Thyroid gland (tissue), 4 donors: Measurements from ENCODE around the gene IL10RA. TPM values are rescaled to one million over a fixed set of nuclear protein-coding genes. Genes with fewer than 3 reads are reported as not detected.
"Not testable (repeated sequence)": the region's sequence is repeated elsewhere in the genome, so short reads cannot be mapped to it uniquely, and the experiment has no call there.

ENCODE experiments used
- DNase-seq, 2 donors: peaks; one replicate each; pipeline ENCODE4 v3.0.0-alpha.2; 2019
- H3K27ac ChIP-seq, 3 donors: fragments of 200-600 bp; sonication (generic); 1 replicate in 2 of 3; 2 replicates in 1 of 3; pipeline ENCODE4 v1.5.1; 2016 to 2019; ENCODE audit warnings: mild to moderate bottlenecking in 1 of 3, moderate library complexity in 1 of 3
- H3K27me3 ChIP-seq: fragments of 200-600 bp; sonication (generic); one replicate; pipeline ENCODE4 v1.5.1; 2019
- H3K36me3 ChIP-seq, 2 donors: fragments of 200-600 bp; sonication (generic); one replicate each; pipeline ENCODE4 v1.5.1; 2016 to 2019
- H3K4me1 ChIP-seq, 2 donors: fragments of 200-600 bp; sonication (generic); one replicate each; pipeline ENCODE4 v1.5.1; 2017 to 2019
- H3K4me3 ChIP-seq, 3 donors: fragments of 200-600 bp; sonication (generic); replicated peaks in 1 of 3; 1 replicate in 2 of 3; 2 replicates in 1 of 3; pipeline ENCODE4 v1.5.1; 2016; ENCODE audit warnings: mild to moderate bottlenecking in 1 of 3
- H3K9me3 ChIP-seq: fragments of 200-600 bp; sonication (generic); one replicate; pipeline ENCODE4 v1.5.1; 2017
- POLR2A ChIP-seq, 2 donors: fragments of 450-650 bp; IDR thresholded peaks; one replicate each; pipeline ENCODE4 v1.6.1; 2017; ENCODE audit warnings: antibody characterized with exemption in 2 of 2, mild to moderate bottlenecking in 2 of 2, moderate library complexity in 1 of 2
- WGBS, 2 donors: methylation state at CpG; one replicate each; pipeline ENCODE4 v1.1.5; 2017; 5-methylcytosine and 5-hydroxymethylcytosine counted together
- intact Hi-C: fragments of 100-400 bp; cut with DNase I; formaldehyde crosslinking; loops from one replicate; pipeline ENCODE4 v1.15.1; 2023
- total RNA-seq, 4 donors: library from RNA; depleted of rRNA; stranded (reverse); fragments of >200 nt; gene quantifications; one replicate each; pipeline ENCODE4 v1.2.3, GENCODE V29; 2016
- TF ChIP-seq, protein P1 (sequence below), 6 experiments: fragments of 200-600 bp in 3 of 6; fragments of 450-650 bp in 3 of 6; sonication (generic) in 3 of 6; IDR thresholded peaks; one replicate each; pipeline ENCODE4 v1.5.1; 2016 to 2019; ENCODE audit warnings: antibody characterized with exemption in 6 of 6, mild to moderate bottlenecking in 2 of 6, inconsistent platforms in 1 of 6, moderate library complexity in 1 of 6

Gene IL10RA
- total RNA-seq, 4 donors from 2014 or later: 5.3 to 21.9 (median 10.6) TPM

DNA sequence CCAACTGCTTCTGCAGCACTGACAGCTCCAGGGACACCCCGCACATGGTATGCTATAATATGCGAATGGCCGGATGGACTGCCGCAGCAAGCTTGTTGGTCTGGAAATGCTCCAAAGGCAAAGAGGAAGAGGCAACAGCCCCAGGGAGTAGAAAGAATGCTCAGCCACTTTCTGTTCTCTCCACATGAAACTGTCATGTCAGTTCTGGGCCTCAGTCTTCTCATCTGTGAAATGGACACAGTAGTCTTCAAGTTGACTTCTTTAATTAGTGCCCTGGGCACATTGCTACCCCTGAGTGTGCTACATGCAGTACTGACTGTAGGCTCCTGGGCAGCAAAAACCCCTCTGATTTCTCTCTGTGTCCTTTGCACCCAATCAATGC lies 19.9 kb downstream of the IL10RA start:
- H3K36me3 ChIP-seq: no peaks in the 10 kb centered on the region
- no peak for DNase-seq
- intact Hi-C loops: no loop called here
- TF ChIP-seq, protein P1, sequence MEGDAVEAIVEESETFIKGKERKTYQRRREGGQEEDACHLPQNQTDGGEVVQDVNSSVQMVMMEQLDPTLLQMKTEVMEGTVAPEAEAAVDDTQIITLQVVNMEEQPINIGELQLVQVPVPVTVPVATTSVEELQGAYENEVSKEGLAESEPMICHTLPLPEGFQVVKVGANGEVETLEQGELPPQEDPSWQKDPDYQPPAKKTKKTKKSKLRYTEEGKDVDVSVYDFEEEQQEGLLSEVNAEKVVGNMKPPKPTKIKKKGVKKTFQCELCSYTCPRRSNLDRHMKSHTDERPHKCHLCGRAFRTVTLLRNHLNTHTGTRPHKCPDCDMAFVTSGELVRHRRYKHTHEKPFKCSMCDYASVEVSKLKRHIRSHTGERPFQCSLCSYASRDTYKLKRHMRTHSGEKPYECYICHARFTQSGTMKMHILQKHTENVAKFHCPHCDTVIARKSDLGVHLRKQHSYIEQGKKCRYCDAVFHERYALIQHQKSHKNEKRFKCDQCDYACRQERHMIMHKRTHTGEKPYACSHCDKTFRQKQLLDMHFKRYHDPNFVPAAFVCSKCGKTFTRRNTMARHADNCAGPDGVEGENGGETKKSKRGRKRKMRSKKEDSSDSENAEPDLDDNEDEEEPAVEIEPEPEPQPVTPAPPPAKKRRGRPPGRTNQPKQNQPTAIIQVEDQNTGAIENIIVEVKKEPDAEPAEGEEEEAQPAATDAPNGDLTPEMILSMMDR (IDR thresholded peaks at IDR 0.05): no peak
- no peak for TF ChIP-seq POLR2A (IDR thresholded peaks at IDR 0.05)
- H3K27ac ChIP-seq: no peak overlapping the region
- H3K4me1 ChIP-seq: no peaks in the 10 kb centered on the region
- WGBS, 2 donors: 73 to 94% methylated on average over 4 of the region's 4 CpGs
- H3K27me3 ChIP-seq: no peaks in the 10 kb centered on the region
- no peak overlapping the region for H3K4me3 ChIP-seq
- H3K9me3 ChIP-seq: no peaks in the 10 kb centered on the region

DNA sequence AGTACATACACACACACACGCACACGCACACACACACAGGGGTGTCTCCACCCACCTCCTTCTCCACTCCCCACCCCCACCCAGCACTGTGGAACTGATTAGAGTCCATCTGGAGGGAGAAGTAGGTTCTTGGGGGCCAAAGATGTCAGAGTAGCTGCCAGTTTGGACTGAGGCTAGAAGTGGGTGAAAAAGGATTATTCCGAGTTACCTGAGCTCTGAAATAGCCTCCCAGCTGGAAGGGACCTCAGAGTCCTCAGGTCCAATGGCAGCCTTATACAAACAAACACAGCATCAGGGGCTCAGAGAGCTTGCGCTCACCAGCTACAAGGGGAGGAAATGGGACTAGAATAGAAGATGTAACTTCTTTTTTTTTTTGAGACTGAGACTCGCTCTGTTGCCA lies 20.8 kb downstream of the IL10RA start:
- Histone ChIP-seq H3K36me3 (no peaks in the 10 kb centered on the region), H3K4me3 (no peak overlapping the region), H3K27me3 (no peaks in the 10 kb centered on the region), H3K27ac (no peak overlapping the region), H3K9me3 (no peaks in the 10 kb centered on the region), H3K4me1 (no peaks in the 10 kb centered on the region)
- no peak for DNase-seq
- TF ChIP-seq, protein P1 (IDR thresholded peaks at IDR 0.05): no peak
- TF ChIP-seq POLR2A (IDR thresholded peaks at IDR 0.05): no peak
- intact Hi-C loops: no loop called here
- 75 to 96% methylated on average over 5 of the region's 5 CpGs for WGBS, 2 donors

DNA sequence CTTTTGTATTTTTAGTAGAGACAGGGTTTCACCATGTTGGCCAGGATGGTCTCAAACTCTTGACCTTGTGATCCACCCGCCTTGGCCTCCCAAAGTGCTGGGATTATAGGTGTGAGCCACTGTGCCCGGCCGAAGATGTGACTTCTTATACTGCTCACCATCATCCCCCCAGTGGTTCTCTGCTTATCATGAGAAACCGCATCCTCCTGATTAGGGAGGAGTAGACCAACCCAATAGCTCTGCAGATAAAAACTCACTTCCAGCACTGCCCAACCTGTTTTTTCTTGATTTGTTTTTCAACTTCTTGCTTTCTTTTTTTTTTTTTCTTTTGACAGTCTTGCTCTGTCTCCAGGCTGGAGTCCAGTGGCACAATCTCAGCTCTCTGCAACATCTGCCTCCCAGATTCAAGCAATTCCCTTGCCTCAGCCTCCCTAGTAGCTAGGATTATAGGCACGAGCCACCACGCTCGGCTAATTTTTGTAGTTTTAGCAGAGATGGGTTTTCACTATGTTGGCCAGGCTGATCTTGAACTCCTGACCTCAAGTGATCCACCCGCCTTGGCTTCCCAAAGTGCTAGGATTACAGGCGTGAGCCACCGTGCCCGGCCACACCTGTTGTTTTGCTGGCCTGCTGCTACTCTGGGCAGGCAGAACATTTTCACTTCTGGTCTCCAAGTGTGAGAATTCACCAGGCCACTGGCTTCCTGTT lies 21.5 kb downstream of the IL10RA start:
- H3K4me1 ChIP-seq, H3K27me3 ChIP-seq, H3K4me3 ChIP-seq, H3K9me3 ChIP-seq, H3K36me3 ChIP-seq, H3K27ac ChIP-seq, intact Hi-C loops, DNase-seq: not testable (repeated sequence)
- 79 to 82% methylated on average over 11 of the region's 11 CpGs for WGBS, 2 donors

DNA sequence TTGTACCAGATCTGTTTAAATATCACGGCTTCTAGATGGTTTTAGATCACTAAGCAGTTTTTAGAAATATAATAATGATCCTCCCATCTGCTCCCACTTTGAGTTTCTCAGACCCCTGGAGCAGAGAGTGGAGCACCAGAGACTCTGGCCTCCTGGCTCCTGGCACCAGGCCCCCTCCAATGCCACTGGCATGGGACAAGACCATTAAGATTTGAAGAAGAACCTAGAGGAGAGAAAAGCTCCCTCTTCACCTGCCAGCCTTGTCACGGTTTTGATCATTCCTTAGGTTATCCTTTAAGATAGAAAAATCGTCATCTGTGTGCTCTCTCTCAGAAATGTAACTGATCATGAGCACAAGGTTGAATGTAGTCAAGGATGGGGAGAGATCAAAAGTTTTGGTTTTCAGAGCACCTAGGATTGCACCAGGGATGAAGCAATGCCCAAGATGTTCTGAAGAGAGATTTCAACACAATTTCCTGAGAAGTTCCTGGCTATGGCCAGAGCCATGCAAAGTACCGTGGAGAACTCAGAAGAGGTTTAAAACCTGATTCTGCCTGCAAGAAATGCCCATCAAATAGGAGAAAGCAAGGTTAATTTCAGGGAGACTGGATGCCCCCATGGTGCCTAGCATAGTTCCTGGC lies 22.2 kb downstream of the IL10RA start:
- no peak overlapping the region for H3K27ac ChIP-seq
- WGBS, 2 donors: 83 to 86% methylated on average over 4 of the region's 4 CpGs
- intact Hi-C loops: no loop called here
- no peaks in the 10 kb centered on the region for H3K36me3 ChIP-seq
- TF ChIP-seq POLR2A (IDR thresholded peaks at IDR 0.05): no peak
- TF ChIP-seq, protein P1 (IDR thresholded peaks at IDR 0.05): no peak
- DNase-seq: no peak
- H3K4me3 ChIP-seq: no peak overlapping the region
- H3K27me3 ChIP-seq: no peaks in the 10 kb centered on the region
- no peaks in the 10 kb centered on the region for H3K9me3 ChIP-seq
- no peaks in the 10 kb centered on the region for H3K4me1 ChIP-seq

DNA sequence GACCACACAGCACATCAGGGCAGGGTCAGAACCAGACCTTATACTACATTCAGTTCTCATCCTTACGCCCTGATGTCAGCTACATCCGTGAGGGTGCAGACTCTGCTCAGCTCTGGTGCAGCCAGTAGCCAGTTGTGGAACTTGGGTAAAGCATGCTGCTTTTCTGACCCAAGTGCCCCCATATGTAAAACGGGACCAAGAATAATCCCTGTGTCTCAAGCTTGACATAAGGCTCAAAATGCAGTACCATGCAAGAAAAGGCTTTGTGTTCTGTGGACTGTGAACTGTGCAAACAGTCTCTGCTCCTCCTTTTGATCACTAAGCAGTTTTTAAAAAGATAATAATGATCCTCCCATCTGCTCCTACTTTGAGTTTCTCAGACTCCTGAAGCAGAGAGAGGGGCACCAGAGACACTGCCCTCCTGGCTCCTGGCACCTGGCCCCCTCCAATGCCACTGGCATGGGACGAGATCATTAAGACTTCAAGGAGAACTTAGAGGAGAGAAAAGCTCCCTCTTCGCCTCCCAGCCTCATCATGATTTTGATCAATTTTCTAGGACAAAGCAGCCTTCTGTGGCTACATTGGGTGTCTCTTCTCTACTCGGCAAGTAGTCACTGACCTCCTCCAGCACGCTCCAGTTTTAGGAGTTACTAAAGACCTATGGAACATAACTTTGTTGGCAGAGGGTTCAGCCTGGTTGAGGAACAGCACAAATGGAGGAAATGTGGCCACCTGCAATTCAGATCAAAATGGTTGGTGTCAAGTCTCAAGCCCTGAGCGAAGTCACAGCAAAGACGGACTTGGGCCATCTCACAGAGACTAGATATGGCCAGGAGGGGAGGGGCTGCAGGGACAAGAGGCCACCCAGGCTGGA lies 23.9 kb downstream of the IL10RA start:
- Histone ChIP-seq H3K27ac (no peak overlapping the region), H3K36me3 (no peaks in the 10 kb centered on the region), H3K27me3 (no peaks in the 10 kb centered on the region), H3K9me3 (no peaks in the 10 kb centered on the region), H3K4me3 (no peak overlapping the region), H3K4me1 (no peaks in the 10 kb centered on the region)
- intact Hi-C loops: no loop called here
- TF ChIP-seq, protein P1 (IDR thresholded peaks at IDR 0.05): no peak
- TF ChIP-seq POLR2A (IDR thresholded peaks at IDR 0.05): no peak
- DNase-seq: no peak
- WGBS, 2 donors: 86% methylated on average over 9 of the region's 9 CpGs
